GM18867 (cell line): Measurements from ENCODE around the gene MTCP1.

Experiments used
- ATAC-seq: cut with Tn5 transposase; IDR thresholded peaks from one replicate; pipeline ENCODE4 v1.9.1; 2021; ENCODE audit warnings: mild to moderate bottlenecking, moderate library complexity; ENCODE audit not compliant: unreplicated experiment

MTCP1 gene

DNA sequence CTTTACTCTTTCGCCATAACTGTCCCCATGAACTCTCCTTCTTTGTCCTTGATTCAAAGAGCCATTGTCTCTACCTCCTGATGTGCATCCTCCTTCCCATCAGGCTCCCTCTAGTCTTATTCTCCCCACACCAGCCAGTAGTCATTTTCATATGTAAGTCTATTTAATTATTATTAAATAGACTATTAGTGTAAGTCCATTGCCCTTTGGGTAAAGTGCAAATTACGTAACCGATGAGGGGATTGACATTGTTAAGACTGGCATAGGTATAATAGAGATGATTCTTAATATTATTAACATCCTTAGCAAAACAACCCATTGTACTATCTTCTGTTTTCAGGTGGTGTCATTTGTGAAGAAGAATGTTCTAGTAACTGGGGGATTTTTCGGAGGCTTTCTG lies 16.7 kb downstream of the MTCP1 start:
- ATAC-seq = no peak

DNA sequence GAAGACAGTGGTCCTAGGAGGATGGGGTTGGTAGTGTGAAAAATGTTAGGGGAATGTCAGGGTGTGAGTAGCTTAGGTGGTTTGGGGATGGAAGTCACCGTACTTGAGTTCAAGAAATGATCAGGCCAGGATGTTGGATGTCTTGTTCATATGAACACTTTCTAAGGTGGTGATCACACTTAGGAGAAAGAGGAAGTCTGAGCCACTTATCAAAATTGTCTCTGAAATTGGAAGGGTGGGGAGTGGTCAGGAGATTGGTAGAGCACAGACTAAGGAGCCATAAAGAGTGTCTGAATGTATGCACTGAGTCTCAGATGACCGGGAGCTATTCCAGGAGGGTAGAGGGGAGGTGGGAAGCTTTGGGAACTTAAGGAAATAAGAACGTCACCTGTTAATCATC lies 17.3 kb downstream of the MTCP1 start:
- no peak for ATAC-seq

DNA sequence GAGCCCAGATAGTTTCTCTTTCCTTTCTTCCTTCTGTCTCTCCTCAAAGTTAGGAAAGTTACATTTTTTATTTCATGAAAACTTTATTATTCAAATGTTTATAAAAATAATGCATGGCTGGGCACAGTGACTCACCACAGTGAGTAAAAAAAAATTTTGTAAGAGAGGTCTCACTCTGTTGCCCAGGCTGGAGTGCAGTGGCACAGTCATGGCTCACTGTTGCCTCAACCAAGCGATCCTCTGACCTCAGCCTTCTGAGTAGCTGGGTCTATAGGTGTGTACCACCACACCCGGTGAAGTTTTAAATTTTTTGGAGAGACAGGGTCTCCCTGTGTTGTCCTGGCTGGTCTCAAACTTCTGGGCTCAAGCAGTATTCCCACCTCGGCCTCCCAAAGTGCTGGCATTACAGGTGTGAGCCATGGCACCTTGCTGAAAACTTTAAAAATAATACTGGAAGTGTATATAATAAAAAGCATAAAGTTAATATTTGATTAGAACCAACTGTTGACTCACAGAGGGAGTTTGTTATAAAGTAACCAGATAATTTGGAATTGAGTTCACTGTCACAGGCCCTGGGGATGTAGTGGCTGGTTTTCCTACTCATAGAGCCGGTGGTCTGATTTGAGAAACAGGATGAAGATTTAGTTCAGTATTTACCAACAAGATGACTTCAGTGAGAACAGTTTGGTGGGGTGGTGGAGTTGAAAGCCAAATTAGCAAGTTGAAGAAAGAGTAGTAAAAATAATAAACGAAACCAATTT lies 18.0 kb downstream of the MTCP1 start:
- ATAC-seq = no peak

DNA sequence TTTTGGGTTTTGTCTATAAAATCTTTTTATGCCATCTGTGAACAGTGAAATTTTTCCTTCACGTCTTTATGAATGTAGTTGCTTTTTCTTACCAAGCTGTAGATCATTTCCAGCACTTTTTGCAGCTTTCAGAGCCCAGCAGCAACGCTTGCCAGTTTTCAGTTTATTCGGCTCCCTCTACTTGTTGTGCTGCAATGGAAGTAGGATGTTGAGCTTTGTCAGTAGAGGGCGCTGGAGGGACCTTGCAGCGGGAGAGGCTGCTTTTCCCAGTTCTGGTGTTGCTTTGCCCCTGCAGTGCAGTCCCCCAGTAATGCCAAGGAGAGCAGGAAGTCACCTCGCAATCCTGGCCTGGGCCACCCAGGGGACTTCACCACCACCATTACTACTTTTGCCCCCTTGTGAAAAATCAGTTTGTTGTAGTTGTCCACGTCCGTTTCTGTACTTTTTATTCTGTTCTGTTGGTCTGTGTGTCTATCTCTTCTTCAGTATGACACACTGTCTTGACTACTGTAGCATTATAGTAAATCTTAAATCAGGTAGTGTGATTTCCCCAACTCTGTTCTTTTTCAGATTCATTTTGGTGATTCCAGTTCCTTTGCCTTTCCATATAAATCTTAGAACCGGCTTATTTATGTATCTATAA lies 21.8 kb downstream of the MTCP1 start:
- no peak for ATAC-seq

DNA sequence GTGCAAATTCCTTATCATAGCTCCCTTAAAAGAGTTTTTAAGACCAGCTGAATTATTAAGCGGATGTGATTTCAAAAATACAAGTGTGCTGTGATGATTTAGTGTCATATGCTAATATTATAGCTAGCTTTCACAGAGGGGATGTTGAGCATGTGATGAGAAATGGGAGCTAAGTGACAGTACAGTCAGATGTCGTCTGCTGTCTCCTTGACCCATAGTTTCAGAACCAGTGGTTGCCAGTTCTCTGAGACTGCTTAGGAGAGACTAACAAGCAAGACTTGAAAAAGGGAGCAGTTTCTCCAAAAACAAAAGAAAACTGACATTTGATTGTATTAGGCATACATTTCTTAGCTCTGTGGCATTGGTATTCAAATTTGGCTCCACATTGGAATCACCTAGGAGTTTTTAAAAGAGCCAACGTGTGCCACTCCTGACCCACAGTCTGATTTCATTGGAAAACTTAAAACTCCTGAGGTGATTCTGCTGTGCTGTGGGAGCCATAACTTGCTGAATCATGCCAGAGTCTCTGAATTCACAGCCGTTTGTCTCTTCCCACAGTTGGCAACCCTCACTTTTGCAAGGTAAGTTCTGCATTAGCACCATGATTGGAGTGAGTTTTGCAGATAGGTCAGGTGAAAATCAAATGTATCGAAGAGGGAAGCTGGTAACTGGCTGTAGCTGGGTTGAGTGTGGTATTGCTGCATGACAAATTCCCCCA lies 24.0 kb downstream of the MTCP1 start:
- no peak for ATAC-seq

DNA sequence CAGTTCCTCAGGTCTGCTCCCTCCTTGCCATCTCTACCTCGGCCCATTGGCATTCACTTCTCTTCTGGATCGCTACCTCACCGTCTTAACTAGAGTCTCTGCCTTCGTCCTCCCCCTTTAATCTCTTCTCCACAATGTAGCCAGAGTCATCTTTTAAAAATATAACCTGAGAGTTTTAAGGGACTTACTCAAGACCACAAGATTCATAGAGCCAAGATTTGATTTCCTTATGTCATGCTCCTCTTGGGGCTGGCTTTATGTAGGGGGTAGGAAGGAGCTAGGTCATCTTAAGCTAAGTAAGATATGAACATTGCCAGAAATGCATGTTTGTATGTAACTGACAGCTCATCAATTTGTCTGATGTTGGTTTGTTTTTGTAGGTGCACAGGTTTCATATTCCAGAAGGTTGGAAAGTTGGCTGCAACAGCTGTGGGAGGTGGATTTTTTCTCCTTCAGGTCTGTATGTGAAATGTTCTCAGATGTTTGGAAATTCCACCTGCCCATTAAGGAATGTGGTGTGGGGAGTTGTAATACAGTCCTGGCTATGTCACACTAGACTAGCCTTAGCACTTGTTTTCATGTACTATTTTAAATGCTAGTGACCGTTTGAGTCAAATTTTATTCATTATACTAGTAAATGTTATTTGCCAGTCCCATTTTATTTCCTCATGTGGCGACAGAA lies 24.7 kb downstream of the MTCP1 start:
- ATAC-seq = no peak

DNA sequence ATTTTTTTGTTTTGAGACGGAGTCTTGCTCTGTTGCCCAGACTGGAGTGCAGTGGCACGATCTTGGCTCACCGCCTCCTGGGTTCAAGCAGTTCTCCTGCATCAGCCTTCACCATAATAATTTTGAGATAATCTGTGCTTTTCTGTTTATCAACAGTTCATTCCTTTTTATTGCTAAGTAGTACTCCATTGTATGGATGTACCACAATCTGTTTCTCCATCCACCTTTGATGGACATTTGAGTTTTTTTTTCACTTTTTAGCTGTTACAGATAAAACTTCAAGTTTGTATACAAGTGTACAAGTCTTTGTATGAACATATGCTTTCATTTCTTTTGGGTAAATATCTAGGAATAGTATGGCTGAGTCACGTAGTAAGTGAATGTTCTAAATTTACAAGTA lies 35.2 kb downstream of the MTCP1 start:
- ATAC-seq = no peak

DNA sequence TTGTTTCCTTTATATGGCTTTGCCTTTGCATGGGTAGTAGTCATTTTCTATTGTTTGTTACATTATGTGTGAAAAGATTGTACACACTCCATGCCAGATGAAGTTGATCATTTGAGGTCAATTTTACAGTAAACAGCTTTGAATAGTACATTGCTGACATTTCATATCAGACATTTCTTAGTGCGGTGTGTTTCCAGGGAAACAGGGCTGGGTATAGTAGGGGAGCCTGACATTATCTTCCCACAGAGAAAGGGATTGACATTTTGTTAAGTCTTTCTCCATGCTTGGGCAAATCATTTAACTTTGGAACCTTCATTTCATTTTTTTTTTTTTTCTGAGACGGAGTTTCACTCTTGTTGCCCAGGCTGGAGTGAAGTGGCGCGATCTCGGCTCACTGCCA lies 39.3 kb downstream of the MTCP1 start:
- ATAC-seq = no peak

DNA sequence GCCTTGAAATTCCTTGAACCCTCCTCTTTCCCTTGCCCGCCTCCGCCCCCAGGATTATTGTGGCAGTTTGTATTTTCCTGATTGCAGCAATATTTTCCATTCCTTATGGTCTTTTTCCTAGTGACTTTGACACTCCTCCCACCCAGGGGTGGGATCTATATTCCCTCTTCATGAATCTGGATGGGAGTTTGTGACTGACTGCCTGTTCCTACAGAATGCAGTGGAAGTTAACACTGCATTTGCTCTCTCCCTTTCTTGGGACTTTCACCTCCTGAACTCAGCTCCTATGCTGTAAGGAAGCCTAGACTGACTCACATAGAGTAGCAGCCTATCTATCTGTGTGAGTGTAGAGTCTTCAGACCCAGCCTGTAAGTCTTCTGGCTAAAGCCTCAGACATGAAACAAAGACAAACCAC lies 42.1 kb downstream of the MTCP1 start:
- ATAC-seq = no peak

DNA sequence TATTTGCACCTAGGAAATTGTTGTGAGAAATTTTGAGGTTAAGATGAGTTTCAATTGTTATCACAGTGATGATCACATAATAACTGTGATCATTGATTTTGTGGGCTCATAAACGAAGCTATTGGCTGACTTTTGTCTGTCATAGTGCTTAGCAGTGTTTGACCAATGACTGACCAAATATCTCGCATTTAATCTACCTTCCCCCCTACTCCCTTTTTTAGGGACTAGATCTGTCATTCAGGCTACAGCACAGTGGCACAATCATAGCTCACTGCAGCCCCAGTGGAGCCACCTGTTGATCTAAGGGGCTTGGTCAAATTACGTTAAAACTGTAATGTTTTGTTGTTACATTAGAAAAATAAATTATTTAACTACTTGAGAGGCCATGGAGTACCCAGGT lies 42.8 kb downstream of the MTCP1 start:
- ATAC-seq = no peak

DNA sequence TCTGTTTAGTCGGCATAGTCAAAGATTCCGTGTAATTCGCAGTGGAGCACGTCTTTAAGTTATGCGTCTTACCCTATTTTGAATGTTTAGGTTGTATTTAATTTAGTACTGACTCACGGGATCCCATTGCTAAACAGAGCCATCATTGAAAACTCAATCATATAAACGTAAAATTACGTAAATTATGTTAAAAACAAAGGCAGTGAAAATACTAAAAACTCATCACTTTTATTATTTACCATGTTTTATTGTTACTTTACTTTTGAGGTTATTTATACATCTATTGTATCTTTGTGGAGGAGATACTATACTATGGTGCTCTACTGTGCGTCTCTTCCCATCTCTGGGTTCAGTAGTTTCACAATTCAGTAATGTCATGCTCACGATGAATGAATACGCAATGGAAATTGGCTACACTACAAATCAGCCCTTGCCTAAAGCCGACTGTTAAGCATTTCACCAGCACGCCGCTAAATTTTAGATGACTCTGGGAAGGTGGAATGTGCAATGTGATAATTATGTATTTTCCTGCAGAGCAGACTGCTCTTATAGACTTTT lies 43.3 kb downstream of the MTCP1 start:
- ATAC-seq = no peak

DNA sequence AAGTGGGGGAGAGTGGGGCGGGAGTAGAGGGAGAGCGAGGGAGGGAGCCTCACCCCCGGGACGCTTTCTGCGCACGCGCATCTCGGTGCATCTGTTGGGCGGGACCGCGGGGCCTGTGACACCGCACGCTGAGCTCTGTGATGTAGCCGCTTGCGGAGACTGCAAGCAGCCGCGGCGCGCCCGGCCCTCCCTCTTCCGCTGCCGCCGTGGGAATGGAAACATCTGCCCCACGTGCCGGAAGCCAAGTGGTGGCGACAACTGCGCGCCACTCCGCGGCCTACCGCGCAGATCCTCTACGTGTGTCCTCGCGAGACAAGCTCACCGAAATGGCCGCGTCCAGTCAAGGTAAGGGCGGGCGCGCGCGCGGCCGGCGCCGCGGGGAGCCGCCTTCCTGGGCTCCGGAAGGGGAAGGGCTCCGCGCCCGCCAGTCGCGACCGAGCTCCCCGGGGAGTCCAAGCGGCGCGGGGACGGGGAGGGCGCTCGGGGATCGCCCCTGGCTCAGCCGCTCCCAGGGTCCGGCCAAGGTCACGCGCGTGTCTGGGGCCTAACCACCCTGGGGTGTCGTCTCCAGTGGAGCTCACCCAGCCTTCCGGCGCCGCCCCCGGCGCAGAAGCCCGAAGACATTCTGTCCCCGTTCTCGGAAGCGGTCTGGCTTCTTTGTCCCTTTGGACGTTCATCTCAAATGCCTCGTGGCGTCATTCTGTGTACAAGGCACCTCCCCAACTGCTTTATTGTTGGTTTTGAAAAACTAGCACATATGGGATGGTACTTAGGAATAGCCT lies 44.0 kb downstream of the MTCP1 start, which contains the start of gene FUNDC2:
Gene FUNDC2, plus strand, starts transcription at position 118 of the 782 bp plus-strand sequence. Its CDS starts 95 bp downstream, at position 213.
- ATAC-seq = peak; percentile 90

DNA sequence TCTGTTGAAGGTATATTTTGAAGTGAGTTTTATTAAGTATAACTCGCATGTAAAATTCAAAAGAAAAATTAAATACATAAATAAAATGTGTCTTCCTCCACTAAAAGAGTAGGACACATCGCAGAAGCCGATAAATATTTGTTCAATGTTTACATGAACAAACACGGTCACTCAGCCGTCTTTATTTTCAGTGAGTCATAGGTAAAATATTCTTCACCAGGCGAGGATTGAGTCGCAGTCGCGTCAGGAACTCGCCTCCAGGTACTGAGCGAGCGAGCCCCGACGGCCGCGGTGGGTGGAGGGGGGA lies 44.6 kb downstream of the MTCP1 start:
- ATAC-seq = no peak

DNA sequence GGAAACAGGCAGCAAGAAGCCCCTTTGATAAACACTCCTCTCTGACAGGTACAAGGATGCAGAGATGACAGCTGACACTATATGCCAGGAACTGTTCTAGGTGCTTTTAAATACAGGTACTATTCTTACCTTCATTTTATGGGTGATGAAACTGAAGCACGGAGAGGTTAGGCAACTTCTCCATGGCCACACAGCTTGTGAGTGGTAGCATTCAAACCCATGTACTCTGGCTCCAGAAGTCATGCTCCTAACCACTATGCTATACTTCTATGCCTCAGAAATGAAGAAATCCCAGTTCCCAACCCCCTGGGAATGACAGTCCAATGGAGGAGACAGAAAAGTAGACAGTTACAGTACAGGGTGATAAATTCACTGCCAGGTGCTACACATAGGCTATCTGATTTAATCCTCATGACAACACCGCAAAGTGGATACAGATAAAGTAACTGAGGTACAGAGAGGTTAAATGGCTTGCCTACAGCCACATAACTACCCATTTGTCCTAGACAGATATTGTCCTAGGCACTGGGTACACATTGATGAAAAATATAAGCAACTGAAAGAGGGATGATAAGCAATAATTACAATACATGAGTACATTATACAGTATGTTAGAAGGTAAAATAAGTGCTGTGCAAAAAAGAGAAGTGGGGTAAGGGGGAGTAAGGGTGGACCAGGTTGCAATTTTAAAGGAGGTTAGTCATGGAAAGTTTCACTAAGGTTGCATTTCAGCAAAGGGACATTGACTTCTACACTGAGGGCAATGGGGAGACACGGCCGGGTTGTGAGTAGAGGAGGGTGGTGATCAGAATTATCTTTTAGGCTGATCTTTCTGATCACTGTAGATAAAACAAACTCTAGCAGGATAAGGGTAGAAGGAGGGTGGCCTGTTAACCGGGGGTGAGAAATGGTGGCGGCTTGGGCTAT lies 46.8 kb downstream of the MTCP1 start:
- no peak for ATAC-seq

DNA sequence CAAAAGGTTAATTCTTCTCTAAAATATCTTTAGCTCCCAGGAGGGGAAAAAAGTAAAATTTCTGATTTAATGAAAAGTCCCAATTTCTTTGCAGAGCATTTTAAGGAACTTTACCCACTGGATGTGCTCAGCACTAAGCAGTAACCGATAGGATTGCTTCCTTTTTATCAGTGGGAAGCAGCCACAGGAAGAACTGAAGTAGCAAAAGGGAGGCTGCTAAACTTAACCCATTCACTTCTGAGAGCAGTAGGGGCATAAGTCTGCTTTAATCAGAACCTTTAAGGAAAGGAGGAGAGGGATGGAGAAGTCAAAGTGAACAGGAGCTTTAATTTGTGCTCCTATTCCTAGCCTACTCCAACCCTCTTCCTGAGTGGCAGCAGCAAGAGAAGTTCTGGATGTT lies 48.4 kb downstream of the MTCP1 start, which contains the start of gene F8:
Gene F8, minus strand, starts transcription at position 139 of the 400 bp plus-strand sequence. CDS start 171 bp downstream, outside the sequence.
- no peak for ATAC-seq

DNA sequence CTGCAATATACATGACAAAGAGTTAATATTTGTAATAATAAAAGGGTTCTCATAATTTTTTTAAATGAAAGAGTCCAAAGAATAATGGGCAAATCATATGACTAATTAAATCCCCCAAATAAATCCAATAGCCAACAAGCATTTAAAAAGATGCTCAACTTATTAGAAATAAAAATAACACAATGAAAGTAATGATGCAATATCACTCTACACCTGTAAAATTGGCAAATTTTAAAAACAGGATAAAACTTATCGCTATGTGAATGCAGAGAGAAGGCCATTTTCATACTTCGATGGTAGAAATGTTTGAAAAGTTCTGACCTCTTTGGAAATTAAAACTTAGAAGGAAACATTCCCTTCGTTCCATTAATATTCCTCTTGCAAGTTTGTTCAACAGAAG lies 50.3 kb downstream of the MTCP1 start:
- ATAC-seq = no peak
